ENCODE measurements around the gene LYPD6B.

Gene LYPD6B

DNA sequence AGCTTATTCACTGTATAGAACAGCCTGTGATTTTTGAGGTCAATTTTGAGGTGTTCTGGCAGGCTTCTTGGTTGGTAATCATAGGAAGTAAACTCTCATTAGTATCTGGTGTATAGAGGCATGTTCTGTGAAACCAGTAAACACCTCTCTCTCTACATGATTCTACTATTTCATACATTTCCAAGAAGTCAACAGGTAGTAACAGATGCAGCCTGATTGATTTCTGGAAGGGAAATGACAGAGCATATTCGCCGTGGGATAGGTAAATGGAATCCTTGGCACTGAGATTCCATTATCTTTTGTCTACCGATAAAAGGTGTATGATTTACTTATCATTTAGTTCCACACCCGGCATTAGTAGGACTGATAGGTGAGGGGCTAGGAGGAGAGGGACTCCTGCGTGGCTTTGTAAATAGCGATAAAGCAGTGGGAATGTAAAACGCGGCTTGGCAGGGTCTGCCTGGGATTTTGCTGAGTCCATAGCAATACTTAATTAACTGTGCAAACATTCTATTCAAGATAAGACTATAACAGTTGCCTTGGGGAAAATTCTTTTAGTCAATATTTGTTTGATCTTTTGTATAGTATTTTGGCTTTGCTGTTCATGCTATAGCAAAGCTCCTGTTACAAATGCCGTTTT is 32.3 kb downstream of the LYPD6B start:
- no peak for DNase-seq (ENCODE audit: low spot score)
- FAIRE-seq, result no peak

DNA sequence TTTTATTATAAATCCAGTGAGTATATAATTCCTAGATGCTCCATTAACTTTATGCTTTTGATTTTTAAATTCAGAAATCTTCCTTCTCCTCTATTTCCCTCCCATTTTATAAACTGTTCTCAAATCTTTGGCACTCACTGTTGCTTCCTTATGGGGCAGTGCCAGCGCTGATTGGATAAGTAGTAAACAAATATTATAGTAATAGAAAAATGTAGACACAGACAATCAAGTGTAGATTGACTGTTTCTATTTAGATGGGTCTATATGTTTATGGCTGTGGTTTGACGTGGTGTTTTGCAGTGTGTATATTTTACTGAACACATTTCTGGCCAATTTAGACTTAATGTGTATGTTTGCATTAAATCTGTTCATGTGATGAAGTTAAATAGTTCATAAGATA is 36.6 kb downstream of the LYPD6B start:
- FAIRE-seq (no peak), DNase-seq (ENCODE audit: low spot score) (no peak)

DNA sequence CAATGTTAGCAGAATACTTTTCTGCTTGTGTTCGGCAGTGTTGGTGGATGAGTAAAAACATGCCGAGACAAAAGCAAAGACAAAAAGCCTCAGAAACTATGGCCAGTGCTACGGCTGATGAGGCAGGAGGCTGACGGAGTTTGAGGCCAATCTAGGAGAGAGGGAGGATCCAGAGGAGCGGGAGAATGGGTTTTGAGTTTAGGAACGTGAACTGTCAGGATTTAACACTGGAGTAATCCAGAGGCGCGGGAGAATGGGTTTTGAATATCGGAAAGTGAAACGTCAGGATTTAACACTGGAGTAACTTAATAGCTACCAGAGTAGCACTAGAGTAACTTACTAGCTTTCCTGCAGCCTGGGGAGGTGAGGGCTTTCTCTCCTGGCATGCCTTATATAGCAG is 37.4 kb downstream of the LYPD6B start:
- DNase-seq (ENCODE audit: low spot score) (no peak), FAIRE-seq (no peak)

DNA sequence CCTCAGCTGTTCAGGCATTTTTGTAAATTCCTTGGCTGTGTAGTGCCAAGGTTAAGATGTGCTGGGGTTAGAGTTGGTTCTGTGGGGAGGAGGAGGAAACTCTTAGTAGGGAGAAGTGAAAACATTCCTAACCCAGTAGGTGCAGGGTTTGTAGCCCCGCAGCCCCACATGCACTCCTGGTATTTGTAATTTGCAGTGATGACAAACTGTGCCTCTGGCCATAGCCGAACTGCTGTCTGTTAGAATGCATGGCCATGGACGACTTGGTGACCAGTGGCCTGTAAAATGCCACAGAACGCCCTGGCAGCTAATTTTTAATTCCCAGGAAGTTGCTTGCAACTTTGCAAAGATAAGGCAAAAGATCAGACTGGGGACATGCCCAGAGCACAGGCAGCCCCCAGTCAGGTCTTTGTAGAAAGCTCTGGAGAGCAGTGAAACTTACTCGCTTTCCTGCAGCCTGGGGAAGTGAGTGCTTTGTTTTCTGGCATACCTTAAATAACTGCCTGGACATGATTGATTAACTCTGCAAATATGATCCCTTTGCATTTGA is 38.4 kb downstream of the LYPD6B start:
- DNase-seq (ENCODE audit: low spot score) (no peak), FAIRE-seq (no peak)

DNA sequence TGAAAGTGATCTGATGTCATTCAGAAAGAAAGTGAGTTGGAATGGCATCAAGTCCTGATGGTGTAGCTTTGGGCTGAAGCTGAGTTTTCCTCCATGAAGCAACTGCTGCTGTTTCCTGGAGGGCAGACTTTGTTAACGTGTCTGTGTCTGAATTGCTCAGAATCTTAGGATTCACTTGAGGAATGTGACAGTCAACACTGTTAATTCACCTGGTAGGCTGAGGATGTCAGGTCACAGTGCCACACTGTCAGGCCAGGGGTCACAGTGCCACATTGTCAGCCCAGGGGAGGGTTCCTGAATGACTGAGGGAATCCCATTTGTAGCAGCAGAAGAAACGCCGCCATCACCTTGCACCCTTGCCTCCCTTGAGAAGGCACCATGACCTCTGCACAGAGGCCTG is 39.4 kb downstream of the LYPD6B start:
- no peak for DNase-seq (ENCODE audit: low spot score)
- FAIRE-seq, result no peak

DNA sequence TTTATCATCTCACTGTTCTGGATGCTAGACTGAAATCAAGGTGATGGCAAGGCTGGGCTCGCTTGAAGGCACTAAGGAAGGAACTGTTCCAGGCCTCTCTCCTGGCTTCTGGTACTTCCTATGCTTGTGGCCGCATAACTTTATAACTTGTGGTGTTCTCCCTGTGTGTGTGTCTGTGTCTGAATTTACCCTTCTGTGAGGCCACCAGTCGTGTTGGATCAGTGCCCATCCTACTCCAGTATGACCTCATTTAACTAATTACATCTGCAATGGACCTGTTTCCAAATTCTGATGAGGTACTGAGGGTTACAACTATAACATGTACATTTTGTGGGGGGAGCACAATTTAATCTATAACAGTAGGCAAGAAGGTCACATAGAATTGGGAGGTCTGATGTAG is 41.6 kb downstream of the LYPD6B start:
- no peak for DNase-seq (ENCODE audit: low spot score)
- FAIRE-seq, result no peak

DNA sequence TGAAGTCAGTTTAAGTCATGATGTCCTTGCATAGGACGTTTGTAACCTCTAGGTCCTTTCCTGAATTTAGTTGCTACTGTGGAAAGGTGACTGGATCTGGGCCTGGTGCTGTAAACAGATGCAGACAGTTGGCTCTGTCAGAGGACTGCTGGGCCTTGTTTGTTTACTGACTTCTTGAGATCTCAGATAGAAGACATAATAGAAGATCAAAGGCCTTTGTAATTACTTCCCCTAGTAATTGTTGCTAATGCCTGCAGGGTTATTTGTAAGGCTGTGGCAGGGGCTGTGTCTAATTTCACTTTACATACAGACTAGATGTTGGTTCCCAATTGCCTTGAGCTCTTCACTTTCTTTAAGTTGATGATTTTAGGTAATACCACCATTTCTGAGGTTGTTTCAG is 42.5 kb downstream of the LYPD6B start:
- no peak for DNase-seq (ENCODE audit: low spot score)
- FAIRE-seq, result no peak

DNA sequence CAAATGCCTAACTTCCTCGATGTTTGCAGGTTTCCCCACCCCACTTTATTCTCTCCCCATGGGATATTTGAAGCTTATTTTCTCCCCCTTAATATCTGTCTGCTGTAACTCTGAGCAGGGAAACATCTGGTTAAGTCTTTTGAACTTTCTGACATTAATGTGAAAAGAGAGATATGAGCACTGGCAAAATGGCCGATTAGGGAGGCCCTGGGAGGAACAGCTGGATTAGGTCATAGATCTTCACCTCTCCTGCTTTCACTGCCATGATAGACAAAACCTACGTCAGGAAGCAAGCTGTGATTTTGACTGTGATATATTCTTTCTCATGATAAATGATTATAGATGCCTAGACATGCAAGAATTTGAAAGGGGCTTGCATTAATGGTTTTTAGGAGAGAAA is 43.6 kb downstream of the LYPD6B start:
- FAIRE-seq, result no peak

DNA sequence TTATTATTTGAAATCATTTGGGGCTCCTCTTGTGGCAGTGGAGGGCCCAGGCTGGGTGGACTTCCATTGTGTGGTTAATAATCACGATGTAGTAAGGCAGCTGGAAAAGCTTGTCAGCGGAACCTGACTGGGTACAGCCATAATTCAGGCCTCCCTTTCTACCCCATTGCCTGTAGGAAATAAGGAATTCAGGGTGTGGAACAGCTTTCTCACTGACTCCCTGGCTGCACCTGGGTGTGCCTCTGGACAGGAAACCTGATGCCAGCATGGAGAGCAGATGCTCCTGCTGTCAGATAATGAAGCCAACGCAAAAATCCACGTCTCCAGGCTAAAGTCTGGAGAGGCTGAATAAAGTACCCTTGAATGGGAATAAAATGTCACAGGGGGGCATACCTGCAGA is 44.2 kb downstream of the LYPD6B start:
- FAIRE-seq (no peak), DNase-seq (ENCODE audit: low spot score) (no peak)

More for the DNA sequence above, 43.6 kb downstream of the LYPD6B start:
- DNase-seq (ENCODE audit: low spot score), result no peak

DNA sequence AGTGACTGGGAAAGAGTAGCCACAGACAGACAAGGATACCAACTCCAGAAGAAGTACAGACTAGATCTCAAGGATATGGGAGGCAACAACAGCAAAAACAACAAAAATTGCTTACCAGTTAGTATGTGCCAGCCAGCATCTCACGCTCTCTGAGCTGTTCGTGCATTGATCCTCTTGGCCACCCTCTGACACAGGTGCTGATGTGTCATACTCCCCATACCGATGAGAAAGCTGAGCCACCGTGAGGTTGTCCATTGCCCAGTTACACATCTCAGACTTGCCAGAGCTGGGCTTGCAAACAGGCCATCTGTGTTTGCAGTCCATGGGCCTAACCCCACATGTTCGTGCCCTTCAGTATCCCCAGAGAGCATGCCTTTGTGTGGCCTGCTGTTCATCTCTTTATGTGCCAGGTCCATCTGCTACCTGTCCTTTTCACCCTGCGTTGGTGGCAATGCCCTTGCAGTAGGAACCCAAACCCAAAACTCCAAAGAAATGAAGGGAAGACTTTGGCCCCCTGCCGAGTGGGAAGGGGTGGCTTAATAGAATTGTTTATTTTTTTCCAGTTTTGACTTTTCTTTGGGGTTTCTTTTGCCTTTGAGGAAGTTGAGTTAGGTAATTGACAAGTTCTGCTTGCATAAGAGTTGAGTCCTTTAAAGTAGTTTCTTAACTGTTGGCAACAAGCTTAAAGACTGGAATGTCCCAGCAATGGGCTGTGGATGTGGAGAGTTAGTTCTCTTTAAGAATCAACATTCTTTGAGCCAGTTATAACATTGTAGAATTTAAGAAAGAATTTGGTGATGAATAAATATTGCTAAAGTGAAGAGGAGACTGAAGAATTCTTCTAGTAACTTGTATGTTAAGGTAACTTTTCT is 46.7 kb downstream of the LYPD6B start:
- FAIRE-seq, result no peak
- DNase-seq (ENCODE audit: low spot score), result no peak

DNA sequence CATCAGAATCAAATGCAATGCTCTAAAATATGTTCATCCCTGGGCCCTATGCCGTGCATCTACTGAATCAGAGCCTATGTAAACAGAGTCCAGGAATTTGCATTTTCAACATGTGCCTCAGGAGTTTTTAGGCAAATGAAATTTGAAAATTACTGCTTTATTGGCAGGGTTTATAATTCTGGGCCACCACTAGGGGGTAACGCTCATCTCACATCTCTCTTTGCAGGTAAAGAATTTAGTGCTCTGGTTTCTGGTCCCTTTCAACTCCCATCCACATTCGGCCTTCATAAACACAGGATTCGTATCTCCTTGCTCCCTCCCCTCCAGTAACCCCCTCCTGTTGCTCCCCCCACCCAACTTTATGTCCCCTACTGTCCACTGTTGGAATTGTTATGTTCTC is 49.3 kb downstream of the LYPD6B start:
- no peak for DNase-seq (ENCODE audit: low spot score)
- no peak for FAIRE-seq

DNA sequence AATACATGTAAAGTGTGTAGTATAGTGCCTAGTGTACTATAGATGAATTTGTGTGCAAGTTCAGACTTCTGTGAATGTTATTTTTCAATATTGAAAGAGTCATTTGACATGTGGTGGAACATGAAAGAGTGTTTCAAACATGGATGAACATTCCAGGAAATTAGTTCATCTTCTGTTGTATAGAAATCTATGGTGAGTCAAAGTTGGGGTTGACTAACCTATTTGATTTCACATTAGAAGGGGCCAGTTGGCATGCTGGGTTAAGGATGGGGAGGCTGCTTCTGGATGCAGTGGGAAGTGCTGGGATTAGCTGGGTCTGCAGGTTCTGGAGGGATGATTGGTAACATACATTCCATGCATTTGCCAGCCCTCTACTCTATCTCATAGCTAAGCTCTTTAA is 50.6 kb downstream of the LYPD6B start:
- no peak for FAIRE-seq

DNA sequence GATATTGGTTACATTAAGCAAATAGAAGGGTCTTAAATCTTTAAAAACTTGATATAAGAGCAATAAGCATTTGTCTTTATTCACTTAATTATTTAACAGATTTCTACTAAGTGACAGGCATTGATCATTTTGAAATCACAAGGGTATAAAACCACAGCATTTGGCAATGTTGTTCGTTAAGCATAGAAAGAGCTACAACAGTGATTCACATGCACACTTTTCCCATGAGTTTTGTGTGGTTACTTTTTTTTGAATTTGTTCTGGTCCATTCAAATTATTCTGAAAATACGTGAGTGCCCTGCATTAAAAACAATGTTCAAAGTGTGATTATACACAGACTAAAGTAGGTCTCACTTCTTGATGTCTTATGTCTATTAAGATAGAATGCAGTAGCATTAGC is 52.2 kb downstream of the LYPD6B start:
- DNase-seq (ENCODE audit: low spot score) (no peak), FAIRE-seq (no peak)

More for the DNA sequence above, 50.6 kb downstream of the LYPD6B start:
- DNase-seq (ENCODE audit: low spot score), result no peak

DNA sequence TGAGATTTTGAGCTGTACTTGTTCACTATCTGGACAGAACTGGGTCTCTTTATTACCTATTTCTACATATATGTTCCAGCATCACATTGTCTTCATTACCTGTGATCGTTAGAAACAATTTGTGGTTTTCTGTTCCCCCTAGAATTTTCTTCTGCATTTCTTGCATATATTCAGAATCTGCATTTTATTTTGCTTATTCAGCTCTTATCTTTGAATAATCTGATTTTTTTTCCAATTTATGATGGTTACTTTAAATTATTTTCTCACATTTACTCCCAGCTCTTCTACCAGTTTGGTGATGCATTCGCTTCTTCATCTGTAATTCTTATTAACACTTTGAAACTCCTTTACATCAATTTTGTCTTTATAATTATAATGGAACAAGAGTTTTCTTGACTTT is 55.1 kb downstream of the LYPD6B start:
- no peak for FAIRE-seq
- no peak for DNase-seq (ENCODE audit: low spot score)

DNA sequence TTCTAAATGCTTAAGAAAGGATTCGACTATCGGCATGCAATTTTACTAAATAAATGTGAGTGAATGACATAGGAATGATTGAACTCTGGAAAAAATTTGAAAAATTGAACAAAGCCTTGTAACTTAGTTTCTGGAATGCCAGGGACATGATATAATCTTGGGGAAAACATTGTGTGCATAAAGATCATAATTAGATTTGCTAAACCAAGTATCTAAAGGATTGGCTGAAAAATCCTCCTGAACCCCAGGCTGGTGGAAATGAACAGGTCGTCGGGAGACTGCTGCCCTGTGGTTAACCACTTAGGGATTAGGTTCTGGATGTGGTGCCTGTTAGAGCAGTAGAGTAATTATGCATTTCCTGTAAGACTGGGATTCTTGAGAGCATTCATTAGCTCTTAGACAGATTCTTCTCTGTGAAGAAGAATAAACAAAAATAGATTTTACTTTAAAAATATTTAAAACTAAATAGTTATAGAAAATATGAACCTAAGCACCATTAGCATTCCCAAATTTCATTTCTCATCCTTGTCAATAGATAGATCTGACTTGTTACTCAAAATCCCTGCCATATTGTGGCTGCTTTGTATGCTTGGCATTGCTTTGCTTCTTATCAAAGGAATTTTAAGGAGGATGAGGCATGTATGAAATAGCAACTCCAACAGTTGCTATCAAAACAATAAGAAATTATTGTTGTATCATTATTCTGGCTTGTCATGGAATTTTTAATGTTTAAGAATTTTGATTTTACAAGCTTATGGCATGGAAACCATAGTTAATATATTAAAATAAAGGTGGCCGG is 55.9 kb downstream of the LYPD6B start:
- peak; percentile 65 for DNase-seq (ENCODE audit: low spot score)

DNA sequence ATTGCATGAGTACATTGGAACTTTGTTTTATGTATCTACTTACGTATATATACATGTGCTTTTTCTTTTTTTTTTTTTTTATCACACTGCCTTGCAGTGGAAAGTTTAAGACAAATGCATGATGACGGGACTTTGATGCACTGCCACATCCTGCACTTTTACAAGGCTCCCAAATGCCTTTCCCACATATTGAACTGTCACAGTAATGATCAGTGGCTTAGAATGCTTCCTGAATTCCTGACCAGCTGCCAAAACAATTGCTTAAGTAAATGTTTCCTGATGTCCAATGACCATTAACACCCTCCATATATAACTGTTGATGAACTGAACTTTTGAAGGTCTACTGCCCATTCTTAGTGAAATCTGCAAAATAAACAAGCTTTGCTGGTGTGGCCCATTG is 60.2 kb downstream of the LYPD6B start:
- DNase-seq (ENCODE audit: low spot score) (peak; percentile 40), FAIRE-seq (no peak)

More for the DNA sequence above, 55.9 kb downstream of the LYPD6B start:
- FAIRE-seq, result no peak

DNA sequence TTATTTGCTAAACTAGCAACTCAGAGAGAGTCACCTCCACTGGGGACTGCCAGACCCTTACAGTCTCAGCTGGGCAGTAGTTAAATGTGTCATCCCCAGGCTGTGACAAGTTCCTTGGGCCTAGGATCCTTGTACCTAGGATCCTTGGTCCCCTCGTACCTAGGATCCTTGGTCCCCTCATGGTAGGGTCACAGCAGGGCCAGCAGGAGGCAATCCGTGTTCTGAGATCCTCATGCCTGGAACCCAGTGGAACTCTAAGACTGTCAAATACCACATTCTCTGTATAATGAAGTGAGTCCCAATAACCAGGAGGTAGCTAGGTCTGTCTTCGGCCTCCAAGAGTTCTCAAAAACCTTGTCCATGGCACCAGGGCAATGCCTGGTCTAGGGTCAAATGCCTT is 60.8 kb downstream of the LYPD6B start:
- DNase-seq (ENCODE audit: low spot score) (no peak), FAIRE-seq (no peak)

DNA sequence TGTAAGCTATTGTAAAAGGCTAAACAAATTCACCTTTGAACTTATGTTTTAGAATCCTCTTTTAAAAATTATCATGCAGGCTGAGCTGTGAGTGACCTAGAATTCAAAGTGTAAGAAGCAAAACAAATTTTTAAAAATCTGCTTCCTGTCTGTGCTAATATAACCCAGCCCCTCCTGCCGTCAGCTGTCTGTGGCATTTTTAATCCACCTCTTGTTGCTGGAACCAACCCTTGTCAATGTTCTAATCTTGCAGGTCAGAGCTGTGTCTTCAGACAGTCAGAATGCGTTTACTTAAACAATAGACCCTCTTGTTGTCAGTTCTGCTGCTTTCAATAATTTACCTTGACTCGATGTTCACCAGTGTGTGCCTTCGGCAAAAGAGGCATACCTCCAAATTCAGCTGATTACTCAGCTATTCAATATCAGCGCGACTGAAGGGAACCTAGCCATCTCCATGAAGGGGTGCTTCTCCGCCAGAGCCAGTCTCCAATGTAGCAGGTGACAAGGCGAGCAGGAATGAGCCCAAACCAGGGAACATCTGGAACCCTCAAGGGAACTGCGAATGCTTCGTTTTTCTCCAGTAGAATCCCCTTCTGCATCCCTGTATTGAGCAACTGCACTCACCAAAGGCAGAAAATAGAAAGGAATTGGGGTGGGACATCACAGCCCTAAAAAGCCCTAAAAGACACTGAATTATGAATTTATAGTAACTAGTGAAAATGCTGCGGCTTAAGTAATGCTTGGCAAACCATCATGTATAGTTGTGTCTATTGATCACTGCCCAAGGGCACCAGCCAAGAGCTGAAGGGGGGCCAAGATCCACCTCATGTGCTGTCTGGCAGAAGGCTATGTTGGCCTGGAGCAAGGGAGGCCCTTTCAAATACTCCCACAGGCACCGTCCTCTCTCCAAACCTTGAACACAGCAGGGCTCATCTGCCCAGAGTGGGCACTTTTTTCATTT is 62.5 kb downstream of the LYPD6B start:
- no peak for FAIRE-seq
- DNase-seq (ENCODE audit: low spot score), result no peak

DNA sequence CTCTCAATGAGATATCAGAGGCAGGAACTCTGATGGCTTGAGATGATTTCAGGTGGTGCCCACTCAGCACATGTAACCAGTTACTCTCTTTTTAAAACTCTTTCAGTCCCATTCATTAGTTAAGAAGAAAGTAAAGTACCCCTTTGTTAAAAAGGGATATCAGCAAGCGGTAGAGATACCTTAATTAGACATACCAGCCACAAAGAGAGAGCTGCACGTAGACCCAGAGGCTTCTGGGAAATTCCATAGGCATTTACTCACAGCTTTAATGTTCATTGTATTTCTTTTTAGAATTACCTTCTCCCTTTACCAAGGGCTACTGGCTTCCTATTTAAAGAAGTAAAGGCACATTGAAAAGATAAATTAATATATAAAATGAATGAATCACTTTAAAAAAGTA is 63.3 kb downstream of the LYPD6B start:
- DNase-seq (ENCODE audit: low spot score) (no peak), FAIRE-seq (no peak)

DNA sequence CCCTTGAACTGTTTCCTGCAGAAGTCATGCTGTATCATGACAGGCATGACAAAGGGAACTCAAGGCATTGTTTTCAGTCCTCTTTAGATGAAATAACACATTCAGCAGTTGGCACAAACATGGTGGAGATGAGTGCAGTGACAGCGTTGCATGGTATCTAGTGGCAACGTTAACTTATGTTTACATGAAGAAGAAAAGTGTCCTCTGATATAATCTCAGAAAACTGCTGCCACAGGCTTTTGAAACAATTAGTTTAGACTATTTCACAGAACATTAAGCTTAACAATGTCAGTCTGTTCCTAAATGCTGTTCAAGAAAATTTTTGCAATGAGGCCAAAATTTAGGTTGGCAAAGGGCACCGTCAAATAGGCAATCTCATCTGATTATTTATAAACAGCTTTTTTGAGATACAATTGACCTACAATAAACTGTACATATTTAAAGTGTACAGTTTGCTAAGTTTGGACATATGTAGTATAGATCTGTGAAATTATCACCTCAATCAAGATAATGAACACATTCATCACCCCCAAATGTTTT is 64.7 kb downstream of the LYPD6B start:
- FAIRE-seq (peak; percentile 13), DNase-seq (ENCODE audit: low spot score) (no peak)

Measured in urothelium cell line (cell line).